Stimulated activated CD4-positive, alpha-beta T cell treated with anti-CD3 and anti-CD28 coated beads, Interleukin-4, amount 100 ng/mL, for 48 hours (primary cell): ENCODE results near the gene CORO6.
A peak's percentile ranks its signal among the peaks of the same experiment; 100 is the strongest.
"Not testable (repeated sequence)": the region's sequence is repeated elsewhere in the genome, so short reads cannot be mapped to it uniquely, and the experiment has no call there.

Experiments
- DNase-seq, 2 donors: peaks; one replicate each; pipeline ENCODE4 v3.0.0-alpha.2; 2020; ENCODE audit warnings: low read depth in 2 of 2

CORO6 gene

DNA sequence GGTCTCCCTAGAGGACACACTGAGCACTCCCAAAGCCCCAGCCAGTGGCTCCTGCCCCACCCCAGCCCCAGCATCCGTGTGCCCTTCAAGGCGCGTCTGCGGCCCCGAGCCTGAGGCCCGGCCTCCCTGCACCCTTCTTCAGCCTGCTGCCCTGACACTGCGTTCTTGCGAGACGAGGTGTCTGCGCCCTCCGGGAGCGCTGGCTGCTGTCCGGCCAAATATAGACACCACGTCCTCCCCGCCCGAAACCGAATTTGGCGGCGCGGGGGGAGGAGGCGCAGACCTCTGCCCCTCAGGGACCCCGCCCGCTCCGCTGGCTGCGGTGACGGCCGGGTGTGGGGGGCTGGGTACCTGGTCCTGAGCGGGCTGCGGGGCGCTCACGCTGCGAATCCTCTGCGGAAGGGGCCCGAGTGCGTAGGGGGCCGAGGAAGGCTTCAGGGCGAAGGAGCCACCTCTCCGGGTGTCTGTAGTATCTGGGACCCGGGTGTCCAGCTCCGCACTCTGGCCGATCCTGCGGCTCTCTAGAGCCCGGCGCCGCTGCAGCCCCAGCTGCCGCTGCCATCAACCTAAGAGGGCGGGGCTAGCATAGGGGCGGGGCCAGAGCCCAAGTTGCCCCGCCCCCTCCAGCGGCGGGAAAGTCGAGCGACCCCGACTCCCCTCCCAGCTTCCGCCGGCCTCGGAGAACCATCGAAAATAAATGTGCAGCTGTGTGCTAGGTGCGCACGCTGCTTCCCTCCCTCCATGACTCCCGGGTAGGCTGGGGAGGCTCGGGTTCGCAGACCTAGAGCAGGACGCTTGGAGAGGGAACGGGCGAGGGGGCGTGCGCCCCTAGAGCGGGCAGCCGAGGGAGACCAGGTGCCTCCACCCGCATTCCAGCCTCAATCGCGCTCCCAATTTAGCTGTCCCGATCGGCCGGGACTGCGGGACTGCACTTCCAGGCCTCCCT, at the start of gene CORO6:
TSS of gene CORO6 (minus strand) at position 576 of the 946 bp plus-strand sequence. CDS start 1,491 bp downstream, outside the sequence.
- DNase-seq, result peak in 1 of 2 donors; percentile 64

DNA sequence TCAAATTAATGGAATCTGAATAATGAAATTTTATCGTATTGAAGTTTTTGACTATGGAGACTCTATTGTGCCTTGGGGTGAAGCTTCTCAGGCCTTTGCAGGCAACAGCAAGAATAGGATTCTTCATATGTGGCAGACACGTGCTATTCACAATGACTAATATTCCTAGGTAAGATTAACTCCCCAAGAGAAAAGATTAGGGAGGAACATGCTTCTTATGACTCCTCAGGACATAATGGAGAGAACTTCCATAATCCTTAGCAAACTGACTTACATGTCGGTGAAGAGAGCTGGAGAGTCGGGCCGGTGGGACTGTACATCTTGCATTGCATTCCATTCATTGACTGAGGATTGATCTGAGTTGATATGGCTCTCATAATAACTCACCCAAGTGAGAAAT, 48.9 kb upstream of the CORO6 start:
- DNase-seq, result no peak

- DNase-seq, result no peak
Observed at GRCh38 chr17:29669266-29669665, 46.6 kb upstream of the CORO6 start.

DNA sequence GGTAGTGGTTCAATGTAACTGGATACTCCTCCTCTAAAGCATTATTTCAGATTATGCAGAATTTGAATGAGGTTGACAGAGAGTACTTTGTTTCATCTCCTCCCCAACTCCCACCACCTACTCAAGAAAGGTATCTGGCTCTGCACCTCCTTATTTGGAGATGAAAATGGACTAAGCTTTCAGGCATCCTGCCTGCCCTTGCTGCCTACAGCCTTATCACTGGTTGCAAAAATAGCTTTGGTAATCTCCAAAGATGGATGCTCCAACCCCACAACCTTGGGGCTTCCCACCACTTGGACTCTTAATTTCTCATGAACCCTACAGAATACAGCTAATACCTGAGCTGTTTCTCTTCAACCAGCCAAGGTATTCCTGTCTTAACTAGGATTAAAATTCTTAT, 45.3 kb upstream of the CORO6 start:
- DNase-seq, result no peak

GRCh38 chr17:29665481-29665810, 42.7 kb upstream of the CORO6 start:
- no peak for DNase-seq

DNA sequence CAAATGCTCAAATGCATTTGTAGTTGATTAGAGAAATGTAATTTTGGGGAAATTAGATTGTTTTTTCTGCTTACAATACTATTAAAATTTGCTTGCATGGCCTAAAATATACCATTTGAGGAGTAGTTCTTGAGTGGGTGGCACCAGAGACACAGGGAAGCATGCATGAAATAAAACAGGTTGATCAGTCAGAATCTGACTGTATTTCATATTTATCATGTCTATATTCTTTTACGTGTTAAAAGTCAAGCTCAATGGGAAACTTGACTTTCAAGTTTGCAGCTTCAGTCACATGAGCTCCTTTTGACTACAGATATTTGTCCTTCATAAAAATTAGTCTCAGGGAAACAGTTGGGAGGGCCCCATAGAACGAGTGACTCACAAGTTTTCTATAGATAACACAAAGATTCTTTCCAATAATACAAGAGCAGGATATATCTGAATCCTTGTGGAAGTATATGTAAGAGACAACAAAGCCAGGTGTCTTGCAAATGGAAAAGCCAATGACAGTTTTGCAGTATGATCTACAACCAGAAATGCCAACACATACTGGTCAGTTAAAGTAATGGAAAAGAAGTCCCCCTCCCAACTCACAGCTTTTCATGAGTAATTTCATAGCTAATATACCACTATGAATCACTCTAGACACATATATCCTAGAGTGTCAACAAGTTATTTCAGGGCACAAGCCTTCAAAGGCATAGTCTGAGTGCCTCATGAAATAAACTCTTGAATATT, 42.2 kb upstream of the CORO6 start:
- DNase-seq, result no peak

DNA sequence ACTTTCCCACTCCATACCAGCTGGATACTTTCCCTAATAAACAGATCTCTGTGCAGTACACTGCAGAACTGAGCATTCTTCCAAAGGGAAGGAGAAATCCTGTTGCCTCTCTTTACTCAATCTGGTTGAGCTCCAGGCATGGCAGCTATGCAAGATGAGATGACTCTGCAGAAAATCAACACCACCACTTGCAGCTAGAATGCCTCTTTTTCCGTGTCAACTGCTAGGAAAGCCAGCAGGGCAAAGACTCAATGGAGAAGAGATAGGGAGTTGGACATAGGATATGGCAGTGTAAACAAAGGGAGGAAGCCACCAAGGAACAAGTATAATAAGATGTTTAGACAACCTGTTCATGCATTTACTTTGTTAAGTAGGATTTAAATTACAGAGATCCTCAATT, 40.4 kb upstream of the CORO6 start:
- DNase-seq, result no peak

- no peak for DNase-seq
Observed at GRCh38 chr17:29661213-29661612, 38.5 kb upstream of the CORO6 start.

DNA sequence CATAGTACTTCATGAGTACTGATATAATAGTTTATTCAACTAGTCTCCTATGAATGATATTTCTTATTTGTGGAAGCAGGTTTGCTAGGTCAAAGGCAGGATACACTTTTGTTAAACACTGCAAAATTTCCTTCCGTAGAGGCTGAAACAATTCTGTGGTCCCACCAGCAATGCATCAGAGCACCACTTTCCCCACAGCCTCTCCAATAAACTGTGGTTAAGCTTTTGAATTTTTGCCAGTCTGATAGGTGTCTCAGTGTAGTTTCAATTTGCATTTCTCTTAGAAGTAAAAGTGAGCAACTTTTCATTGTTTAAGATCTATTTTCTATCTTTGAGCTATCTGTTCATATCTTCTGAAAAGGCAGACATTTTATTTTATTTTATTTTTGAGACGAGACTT, 36.4 kb upstream of the CORO6 start:
- no peak for DNase-seq

DNA sequence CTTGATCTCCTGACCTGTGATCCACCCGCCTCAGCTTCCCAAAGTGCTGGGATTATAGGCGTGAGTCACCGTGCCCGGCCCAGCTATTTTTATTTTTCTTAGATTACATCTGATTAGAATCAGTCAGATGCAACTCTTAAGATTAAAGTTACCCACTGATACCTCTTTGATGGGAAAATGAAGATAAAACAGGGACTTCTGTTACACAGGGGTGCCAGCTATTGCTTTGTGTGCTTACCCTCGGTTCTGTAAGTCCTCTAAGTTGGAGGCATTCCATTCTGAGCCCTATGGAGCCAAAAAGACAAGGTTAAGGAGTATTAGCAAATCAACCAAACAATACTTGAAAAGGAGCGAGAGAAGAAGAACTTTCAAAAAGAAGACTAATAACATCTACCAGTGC, 32.6 kb upstream of the CORO6 start:
- no peak for DNase-seq

GRCh38 chr17:29653995-29654714, 31.4 kb upstream of the CORO6 start:
- no peak for DNase-seq

DNA sequence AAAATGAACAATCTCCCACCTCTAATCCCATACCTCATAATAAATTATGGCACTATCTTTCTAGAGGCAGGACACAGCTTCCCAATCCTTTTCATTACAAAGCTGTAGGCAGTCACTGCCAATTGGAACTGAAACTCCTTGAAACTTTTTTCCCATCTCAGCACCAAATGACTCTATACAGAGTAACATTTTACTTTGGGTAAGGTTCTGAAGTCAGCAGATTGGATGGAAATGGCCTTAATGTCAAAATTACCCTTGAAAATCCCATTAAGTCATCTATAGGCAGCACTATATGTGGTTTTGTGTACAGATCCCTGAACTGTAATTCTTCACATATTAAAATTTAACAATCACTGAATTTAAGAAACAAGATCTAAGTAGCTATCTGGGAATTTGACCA, 30.3 kb upstream of the CORO6 start:
- DNase-seq, result no peak

- not testable (repeated sequence) for DNase-seq
Observed at GRCh38 chr17:29651913-29652312, 29.2 kb upstream of the CORO6 start.

- DNase-seq, result no peak
Observed at GRCh38 chr17:29650396-29650795, 27.7 kb upstream of the CORO6 start.

DNA sequence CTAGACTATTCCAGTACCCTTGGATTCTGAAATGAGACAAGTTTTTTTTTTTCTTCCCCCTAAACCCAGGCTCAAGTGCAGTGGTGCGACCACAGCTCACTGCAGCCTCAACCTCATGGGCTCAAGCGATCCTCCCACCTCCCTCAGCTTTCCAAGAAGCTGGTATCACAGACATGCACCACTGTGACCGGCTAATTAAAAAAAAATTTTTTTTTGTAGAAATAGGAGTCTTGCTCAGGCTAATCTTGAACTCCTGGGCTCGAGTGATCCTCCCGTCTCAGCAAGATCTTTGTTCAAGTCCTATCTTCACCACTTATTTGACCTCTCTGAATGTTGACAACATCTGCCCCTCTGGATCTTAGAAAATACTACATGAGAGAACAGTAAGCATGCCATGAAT, 26.6 kb upstream of the CORO6 start:
- DNase-seq, result no peak

DNA sequence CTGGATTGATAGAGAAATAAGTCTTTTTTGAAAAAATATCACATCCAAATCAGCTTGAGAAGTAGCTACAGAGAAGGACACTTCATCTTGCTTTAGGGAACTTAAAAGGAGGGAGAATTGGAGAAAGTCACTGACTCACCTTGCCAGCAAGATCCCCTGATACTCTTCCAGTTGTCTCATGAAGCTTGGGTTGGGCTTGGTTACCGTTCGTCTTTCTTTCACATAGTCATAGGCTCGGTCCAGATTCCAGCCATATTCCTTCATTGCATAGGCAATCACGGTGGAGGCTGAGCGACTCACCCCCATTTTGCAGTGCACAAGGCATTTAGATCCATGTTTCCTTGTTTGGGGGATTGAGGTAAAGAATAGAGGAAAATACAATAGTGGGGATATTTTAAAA, 25.3 kb upstream of the CORO6 start:
- no peak for DNase-seq

DNA sequence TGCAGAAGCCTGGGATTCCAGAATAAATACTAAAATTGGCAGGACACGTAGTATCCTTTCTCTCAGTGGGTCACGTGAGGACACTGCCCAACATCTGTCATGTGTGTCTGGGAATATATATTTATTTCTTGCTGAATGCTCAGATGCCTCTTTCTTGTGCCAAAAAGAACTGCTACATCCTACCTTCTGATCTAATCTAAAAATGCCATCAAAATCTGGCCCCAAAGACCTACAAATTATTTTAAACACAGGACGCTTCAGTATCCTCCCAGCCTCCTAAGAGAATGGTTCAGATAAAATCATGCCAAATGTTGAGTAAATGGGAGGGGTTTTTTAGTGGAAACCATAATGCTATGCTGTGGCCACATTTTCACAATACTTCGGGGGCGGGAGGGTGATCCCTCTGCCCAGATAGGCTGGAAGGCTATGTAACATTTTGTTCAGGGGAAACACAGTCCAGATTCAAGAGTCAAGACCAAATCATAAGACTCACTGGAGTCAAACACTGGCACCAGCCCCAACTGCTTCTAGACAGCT, 22.9 kb upstream of the CORO6 start:
- DNase-seq, result no peak

DNA sequence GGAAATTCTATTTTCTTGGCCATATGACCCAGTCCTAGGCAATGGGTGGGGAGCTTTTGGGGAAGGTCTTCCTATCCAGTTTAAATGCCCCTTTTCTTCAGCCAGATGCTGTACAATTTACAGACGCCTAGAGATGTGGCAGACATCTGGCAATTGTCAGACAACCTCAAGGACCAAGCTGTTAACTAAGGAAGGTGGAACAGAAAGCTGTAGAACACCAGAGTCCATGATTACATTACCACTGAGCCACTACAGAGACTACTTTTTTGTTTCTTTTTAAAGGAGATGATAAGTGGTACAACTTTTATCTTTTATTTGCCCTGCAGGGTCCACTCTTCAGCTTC, 21.1 kb upstream of the CORO6 start:
- DNase-seq, result no peak

DNA sequence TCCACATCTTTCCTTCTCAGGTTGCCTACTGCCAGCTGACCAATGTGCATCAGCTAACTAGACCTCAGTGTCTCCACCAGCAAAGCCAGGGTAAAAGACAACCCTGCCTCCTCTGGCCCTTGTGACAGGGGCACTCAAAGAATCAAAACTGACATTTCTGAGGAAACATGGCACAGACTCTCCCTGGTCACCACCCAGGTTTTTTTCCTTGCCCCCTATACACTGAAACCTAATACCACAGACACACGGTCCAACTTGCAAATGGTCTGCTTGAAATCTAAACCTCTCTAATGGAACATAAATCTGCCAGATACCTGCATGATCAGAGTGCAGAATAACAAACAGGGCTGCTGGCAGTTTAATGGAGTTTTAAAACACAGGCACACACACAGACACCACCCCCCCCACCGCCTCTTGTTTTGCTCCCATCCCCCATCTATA, 19.5 kb upstream of the CORO6 start:
- no peak for DNase-seq

- no peak for DNase-seq
Observed at GRCh38 chr17:29640981-29641642, 18.4 kb upstream of the CORO6 start.

DNA sequence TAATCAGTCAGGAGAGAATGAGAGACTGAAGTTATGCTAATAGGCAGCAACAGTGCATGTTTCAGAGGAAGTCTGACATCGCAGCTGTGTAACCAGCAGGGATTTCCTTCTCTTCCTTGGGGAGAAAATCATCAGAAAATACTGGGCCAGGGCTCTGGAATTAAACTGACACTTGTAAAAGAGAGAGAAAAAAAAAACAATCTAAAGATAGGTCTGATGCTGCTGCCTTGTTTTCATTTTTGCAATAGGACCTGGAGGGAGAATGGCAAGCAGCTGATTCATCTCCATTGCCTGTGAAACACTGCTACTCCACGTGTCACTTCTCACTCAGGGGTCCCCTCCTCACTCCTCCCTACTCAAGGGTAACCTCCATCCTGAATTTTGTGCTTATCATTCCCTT, 17.7 kb upstream of the CORO6 start:
- no peak for DNase-seq

GRCh38 chr17:29633886-29634285, 11.2 kb upstream of the CORO6 start:
- no peak for DNase-seq
